ENCODE measurements around the gene KBTBD12. TPM values are rescaled to one million over a fixed set of nuclear protein-coding genes. Genes with fewer than 3 reads are reported as not detected.

The KBTBD12 gene
- total RNA-seq, 1 experiment from 2014 or later, result not detected

GRCh38 chr3:127978636-127979035 is 63.6 kb downstream of the KBTBD12 start:
- no peaks in the 10 kb centered on the region for H3K9me2 ChIP-seq (ENCODE audit: insufficient read depth)
- no peak overlapping the region for H3K27ac ChIP-seq (ENCODE audit: low read depth, low read length)
- H3K36me3 ChIP-seq (ENCODE audit: control insufficient read depth in 1 of 2, insufficient read depth in 2 of 2, low read length in 2 of 2), result no peaks in the 10 kb centered on the region
- ChIA-PET POLR2A (no interaction called here), RAD21 (ENCODE audit: low non-redundant PET in 1 of 2, low total read pairs in 2 of 2, uncharacterized antibody in 2 of 2, unreplicated experiment in 2 of 2) (no interaction called here), CTCF (no interaction called here)
- no TSS peak for BruUV-seq (replicated peaks)
- intact Hi-C loops (cut with micrococcal nuclease), result no loop called here
- no peaks in the 10 kb centered on the region for H3K4me1 ChIP-seq (ENCODE audit: control insufficient read depth in 1 of 2, insufficient read depth in 2 of 2, low read length in 2 of 2)
- H3K9me3 ChIP-seq (ENCODE audit: control insufficient read depth in 1 of 2, insufficient read depth in 1 of 2, low read depth in 1 of 2, low read length in 2 of 2), result peaks cover 0 to 5% of the 10 kb centered on the region in 2 experiments; a peak in 1 of 4 replicates
- no peak overlapping the region for H3K4me2 ChIP-seq (ENCODE audit: low read length)
- H3K9ac ChIP-seq (ENCODE audit: low read length), result no peak overlapping the region
- no peak for TF ChIP-seq ZBTB33 (IDR thresholded peaks at IDR 0.05; ENCODE audit: extremely low read depth, insufficient replicate concordance, low read length)
- TF ChIP-seq ATF3 (IDR thresholded peaks at IDR 0.05), result no peak
- TF ChIP-seq FOSL1 (IDR thresholded peaks at IDR 0.05; ENCODE audit: low read depth), result no peak
- no peak for TF ChIP-seq YY1 (IDR thresholded peaks at IDR 0.05; ENCODE audit: extremely low read depth, insufficient replicate concordance, low read depth, low read length)
- no peak for TF ChIP-seq SIN3A (IDR thresholded peaks at IDR 0.05; ENCODE audit: low read depth)
- TF ChIP-seq REST (IDR thresholded peaks at IDR 0.05; ENCODE audit: low read depth), result no peak
- TF ChIP-seq MAX (IDR thresholded peaks at IDR 0.05), result no peak
- no peak for TF ChIP-seq POLR2A (IDR thresholded peaks at IDR 0.05; ENCODE audit: borderline replicate concordance, extremely low read depth, insufficient read depth, insufficient read length)
- no peak for TF ChIP-seq POLR2AphosphoS5 (IDR thresholded peaks at IDR 0.05; ENCODE audit: low read depth, low read length)
- no peak for TF ChIP-seq ZFX (IDR thresholded peaks at IDR 0.05)
- DNase-seq (ENCODE audit: low read depth, low spot score) (no peak), ATAC-seq (no peak)
- no peak overlapping the region for H3K4me3 ChIP-seq (replicated peaks in 1 of 2; ENCODE audit: low read depth in 1 of 2, low read length in 2 of 2)
- no peaks in the 10 kb centered on the region for H3K79me2 ChIP-seq (ENCODE audit: insufficient read depth, low read length)
- no peaks in the 10 kb centered on the region for H3K27me3 ChIP-seq (ENCODE audit: insufficient read depth, low read length)
- no peak overlapping the region for H2AFZ ChIP-seq (ENCODE audit: low read depth, low read length, poor library complexity, severe bottlenecking)
- no peaks in the 10 kb centered on the region for H4K20me1 ChIP-seq (ENCODE audit: insufficient read depth)

Measured in HCT116 (cell line).